GM12872 (cell line): ENCODE results near the gene FAM227B.

Experiments
- CTCF ChIP-seq: IDR thresholded peaks from 3 replicates; pipeline ENCODE4 v1.5.1; 2011; ENCODE audit warnings: low read depth, mild to moderate bottlenecking, low read length, moderate library complexity; ENCODE audit not compliant: insufficient read depth

The FAM227B gene

GRCh38 chr15:49625460-49626036 lies 4.9 kb upstream of the FAM227B start:
- no peak for TF ChIP-seq CTCF

GRCh38 chr15:49624056-49624455 lies 3.4 kb upstream of the FAM227B start:
- TF ChIP-seq CTCF: no peak

GRCh38 chr15:49622561-49622960 lies 1.9 kb upstream of the FAM227B start:
- no peak for TF ChIP-seq CTCF

GRCh38 chr15:49621887-49622286 lies 1.3 kb upstream of the FAM227B start:
- TF ChIP-seq CTCF: no peak

- TF ChIP-seq CTCF: no peak
These were observed 788 bp upstream of the FAM227B start for GRCh38 chr15:49621401-49621811.

GRCh38 chr15:49620199-49620598 lies 419 bp downstream of the FAM227B start:
- no peak for TF ChIP-seq CTCF

GRCh38 chr15:49619226-49619625 lies 1.4 kb downstream of the FAM227B start:
- no peak for TF ChIP-seq CTCF
